Measurements from ENCODE around the gene P2RY8. TPM values are rescaled to one million over a fixed set of nuclear protein-coding genes. Genes with fewer than 3 reads are reported as not detected.
"Not testable (repeated sequence)": the region's sequence is repeated elsewhere in the genome, so short reads cannot be mapped to it uniquely, and the experiment has no call there.

The P2RY8 gene
- total and polyA plus RNA-seq, 2 of the 4 experiments (the other 2 are of a cell fraction): not detected

DNA sequence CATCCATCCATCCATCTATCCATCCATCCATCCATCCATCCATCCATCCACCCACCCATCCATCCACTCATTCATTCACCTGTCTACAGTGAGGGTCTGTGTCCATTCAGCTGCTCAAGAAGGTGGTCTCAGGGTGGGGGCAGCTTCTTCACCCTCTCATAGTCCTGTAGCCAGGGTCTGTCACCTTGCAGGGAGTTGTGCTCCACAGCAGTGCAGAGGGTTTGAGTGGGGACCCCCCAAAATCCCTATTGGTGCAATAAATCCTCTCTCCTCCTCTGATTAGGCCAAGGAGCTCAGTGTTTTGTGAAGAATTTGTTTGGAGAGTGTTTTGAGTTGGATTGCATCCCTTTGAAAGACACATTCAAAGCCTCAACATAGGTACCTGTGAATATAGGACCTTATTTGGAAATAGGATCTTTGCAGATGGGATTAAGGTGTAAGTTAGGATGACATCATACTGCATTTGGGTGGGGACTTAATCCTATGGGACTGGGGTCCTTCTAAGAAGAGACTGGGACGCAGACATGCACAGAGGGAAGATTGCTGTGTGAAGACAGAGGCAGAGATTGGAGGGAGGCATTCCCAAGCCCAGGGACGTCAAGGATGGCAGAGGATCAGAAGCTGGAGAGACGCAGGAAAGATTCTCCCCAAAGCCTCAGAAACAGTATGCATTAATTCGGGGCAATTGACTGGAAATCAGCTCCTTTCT is 12.0 kb downstream of the P2RY8 start:
- peaks cover 21% of the 10 kb centered on the region for H3K9me3 ChIP-seq (ENCODE audit: control insufficient read depth, insufficient read depth, low read length)
- no peak for DNase-seq
- ChIA-PET POLR2A (ENCODE audit: unreplicated experiment) (no interaction called here), CTCF (no interaction called here)
- H3K79me1 ChIP-seq (ENCODE audit: low read depth in 1 of 2, low read length in 2 of 2): no peaks in the 10 kb centered on the region
- no peak overlapping the region for H4K91ac ChIP-seq (ENCODE audit: insufficient read depth, low read depth, low read length)
- dilution Hi-C loops (cut with HindIII; ENCODE audit: low sequenced_read_pairs, unreplicated experiment) (no loop called here), intact Hi-C loops (cut with micrococcal nuclease) (no loop called here), in situ Hi-C loops (cut with MboI; ENCODE audit: low sequenced_read_pairs) (no loop called here)
- no peaks in the 10 kb centered on the region for H3K36me3 ChIP-seq (ENCODE audit: control insufficient read depth, insufficient read depth, low read length)
- no peaks in the 10 kb centered on the region for H4K20me1 ChIP-seq (ENCODE audit: insufficient read depth, low read length)
- H2BK5ac ChIP-seq (ENCODE audit: low read depth, low read length, poor library complexity, severe bottlenecking): no peak overlapping the region
- H4K8ac ChIP-seq (ENCODE audit: low read depth in 2 of 2, low read length in 2 of 2): no peak overlapping the region
- no peak overlapping the region for H2BK15ac ChIP-seq (ENCODE audit: low read depth, low read length)
- H3K14ac ChIP-seq (replicated peaks; ENCODE audit: low read depth, low read length): no peak overlapping the region
- no peak overlapping the region for H3K56ac ChIP-seq (ENCODE audit: extremely low read depth, insufficient read depth, low read length)
- TF ChIP-seq MXI1 (IDR thresholded peaks at IDR 0.05; ENCODE audit: borderline replicate concordance, low read depth, low read length): no peak
- TF ChIP-seq, protein P1, sequence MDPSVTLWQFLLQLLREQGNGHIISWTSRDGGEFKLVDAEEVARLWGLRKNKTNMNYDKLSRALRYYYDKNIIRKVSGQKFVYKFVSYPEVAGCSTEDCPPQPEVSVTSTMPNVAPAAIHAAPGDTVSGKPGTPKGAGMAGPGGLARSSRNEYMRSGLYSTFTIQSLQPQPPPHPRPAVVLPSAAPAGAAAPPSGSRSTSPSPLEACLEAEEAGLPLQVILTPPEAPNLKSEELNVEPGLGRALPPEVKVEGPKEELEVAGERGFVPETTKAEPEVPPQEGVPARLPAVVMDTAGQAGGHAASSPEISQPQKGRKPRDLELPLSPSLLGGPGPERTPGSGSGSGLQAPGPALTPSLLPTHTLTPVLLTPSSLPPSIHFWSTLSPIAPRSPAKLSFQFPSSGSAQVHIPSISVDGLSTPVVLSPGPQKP (IDR thresholded peaks at IDR 0.05; ENCODE audit: borderline replicate concordance, low read depth, low read length): no peak
- H2BK120ac ChIP-seq (ENCODE audit: low read depth, low read length): no peak overlapping the region
- ATAC-seq (ENCODE audit: low read depth): no peak
- H3K27ac ChIP-seq (ENCODE audit: insufficient read depth, low read length): no peak overlapping the region
- BruUV-seq (replicated peaks): no TSS peak
- no peak overlapping the region for H3K9ac ChIP-seq (ENCODE audit: low read depth, low read length)
- H2AFZ ChIP-seq (replicated peaks; ENCODE audit: low read length, poor library complexity): no peak overlapping the region
- no peak overlapping the region for H3K23ac ChIP-seq (ENCODE audit: low read depth, low read length)
- H2AK5ac ChIP-seq (ENCODE audit: low read depth, low read length): no peak overlapping the region
- no peaks in the 10 kb centered on the region for H3K9me1 ChIP-seq (ENCODE audit: insufficient read depth, low read length)
- H2BK20ac ChIP-seq (ENCODE audit: low read depth, low read length): no peak overlapping the region
- H3K4ac ChIP-seq (ENCODE audit: low read depth, low read length): no peak overlapping the region
- no peak overlapping the region for H2AK9ac ChIP-seq (replicated peaks; ENCODE audit: low read depth, low read length, poor library complexity)
- H3K4me2 ChIP-seq (ENCODE audit: low read depth, low read length): no peak overlapping the region
- no peaks in the 10 kb centered on the region for H3K27me3 ChIP-seq (ENCODE audit: control insufficient read depth, insufficient read depth, low read length)
- no peak overlapping the region for H3K4me3 ChIP-seq (ENCODE audit: insufficient read depth, low read depth, low read length)
- H3K4me1 ChIP-seq (ENCODE audit: control insufficient read depth, insufficient read depth, low read length): no peaks in the 10 kb centered on the region
- WGBS, 2 experiments (ENCODE audit: extremely low coverage in 2 of 2, insufficient read length in 1 of 2): 66% methylated on average over 3 of the region's 4 CpGs; no CpG with 5 or more reads in 1 of the 2 experiments
- no peak overlapping the region for H4K5ac ChIP-seq (ENCODE audit: low read depth, low read length)
- H3K18ac ChIP-seq (ENCODE audit: low read depth, low read length): no peak overlapping the region

DNA sequence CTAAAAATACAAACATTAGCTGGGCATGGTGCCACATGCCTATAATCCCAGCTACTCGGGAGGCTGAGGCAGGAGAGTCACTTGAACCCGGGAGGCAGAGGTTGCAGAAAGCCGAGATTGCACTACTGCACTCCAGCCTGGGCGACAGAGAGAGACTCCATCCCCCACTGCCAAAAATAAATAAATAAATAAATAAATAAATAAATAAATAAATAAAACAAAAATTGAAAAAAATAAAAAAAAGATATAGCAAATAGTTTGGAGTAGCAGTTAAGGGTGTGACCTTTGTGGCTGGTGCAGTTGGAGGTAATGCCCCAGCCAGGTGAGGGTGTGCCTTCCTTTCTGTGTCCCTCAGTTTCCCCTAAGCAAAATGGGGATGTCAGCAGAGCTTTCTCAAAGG is 14.1 kb downstream of the P2RY8 start:
- H4K8ac ChIP-seq (ENCODE audit: low read depth in 2 of 2, low read length in 2 of 2); H3K27ac ChIP-seq (ENCODE audit: insufficient read depth, low read length); CTCF ChIA-PET; H3K18ac ChIP-seq (ENCODE audit: low read depth, low read length); H2BK120ac ChIP-seq (ENCODE audit: low read depth, low read length); in situ Hi-C loops (cut with MboI; ENCODE audit: low sequenced_read_pairs); H3K14ac ChIP-seq (replicated peaks; ENCODE audit: low read depth, low read length); BruUV-seq (replicated peaks); H2AK9ac ChIP-seq (replicated peaks; ENCODE audit: low read depth, low read length, poor library complexity); H4K5ac ChIP-seq (ENCODE audit: low read depth, low read length); H2BK5ac ChIP-seq (ENCODE audit: low read depth, low read length, poor library complexity, severe bottlenecking); H2BK20ac ChIP-seq (ENCODE audit: low read depth, low read length); H3K9ac ChIP-seq (ENCODE audit: low read depth, low read length); H3K4me3 ChIP-seq (ENCODE audit: insufficient read depth, low read depth, low read length); DNase-seq; H3K4ac ChIP-seq (ENCODE audit: low read depth, low read length); H3K4me1 ChIP-seq (ENCODE audit: control insufficient read depth, insufficient read depth, low read length); intact Hi-C loops (cut with micrococcal nuclease); H3K56ac ChIP-seq (ENCODE audit: extremely low read depth, insufficient read depth, low read length); ATAC-seq (ENCODE audit: low read depth); H2AFZ ChIP-seq (replicated peaks; ENCODE audit: low read length, poor library complexity); H3K4me2 ChIP-seq (ENCODE audit: low read depth, low read length); H3K79me1 ChIP-seq (ENCODE audit: low read depth in 1 of 2, low read length in 2 of 2); H4K91ac ChIP-seq (ENCODE audit: insufficient read depth, low read depth, low read length); H3K23ac ChIP-seq (ENCODE audit: low read depth, low read length); POLR2A ChIA-PET (ENCODE audit: unreplicated experiment); dilution Hi-C loops (cut with HindIII; ENCODE audit: low sequenced_read_pairs, unreplicated experiment); H2BK15ac ChIP-seq (ENCODE audit: low read depth, low read length); H3K36me3 ChIP-seq (ENCODE audit: control insufficient read depth, insufficient read depth, low read length); H3K9me1 ChIP-seq (ENCODE audit: insufficient read depth, low read length); H2AK5ac ChIP-seq (ENCODE audit: low read depth, low read length); H4K20me1 ChIP-seq (ENCODE audit: insufficient read depth, low read length); H3K27me3 ChIP-seq (ENCODE audit: control insufficient read depth, insufficient read depth, low read length): not testable (repeated sequence)
- peaks cover 15% of the 10 kb centered on the region for H3K9me3 ChIP-seq (ENCODE audit: control insufficient read depth, insufficient read depth, low read length)
- WGBS, 2 experiments (ENCODE audit: extremely low coverage in 2 of 2, insufficient read length in 1 of 2): 80% methylated on average over 1 of the region's 4 CpGs; no CpG with 5 or more reads in 1 of the 2 experiments
